ENCODE data around the gene SDCCAG8.

SDCCAG8 gene

DNA sequence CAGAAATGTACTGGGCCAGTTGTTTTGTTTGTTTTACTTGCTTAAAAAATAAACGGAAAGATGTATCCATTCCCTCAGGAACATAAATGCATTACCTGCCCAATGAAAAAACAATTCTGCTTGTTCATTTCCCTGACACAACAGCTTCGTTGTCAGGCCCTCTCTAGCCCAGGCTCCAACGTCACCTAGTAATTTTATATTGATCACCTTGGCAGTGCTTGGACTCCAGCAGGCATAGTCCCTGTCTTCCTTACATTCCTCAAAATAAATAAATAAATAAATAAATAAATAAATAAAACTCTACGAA is 2.0 kb upstream of the SDCCAG8 start:
- intact Hi-C loops (cut with DNase I): loop anchor here (2.0 kb wide), 1 partner anchor 63 kb away; no protein-coding TSS in a partner anchor
- DNase-seq: no peak

DNA sequence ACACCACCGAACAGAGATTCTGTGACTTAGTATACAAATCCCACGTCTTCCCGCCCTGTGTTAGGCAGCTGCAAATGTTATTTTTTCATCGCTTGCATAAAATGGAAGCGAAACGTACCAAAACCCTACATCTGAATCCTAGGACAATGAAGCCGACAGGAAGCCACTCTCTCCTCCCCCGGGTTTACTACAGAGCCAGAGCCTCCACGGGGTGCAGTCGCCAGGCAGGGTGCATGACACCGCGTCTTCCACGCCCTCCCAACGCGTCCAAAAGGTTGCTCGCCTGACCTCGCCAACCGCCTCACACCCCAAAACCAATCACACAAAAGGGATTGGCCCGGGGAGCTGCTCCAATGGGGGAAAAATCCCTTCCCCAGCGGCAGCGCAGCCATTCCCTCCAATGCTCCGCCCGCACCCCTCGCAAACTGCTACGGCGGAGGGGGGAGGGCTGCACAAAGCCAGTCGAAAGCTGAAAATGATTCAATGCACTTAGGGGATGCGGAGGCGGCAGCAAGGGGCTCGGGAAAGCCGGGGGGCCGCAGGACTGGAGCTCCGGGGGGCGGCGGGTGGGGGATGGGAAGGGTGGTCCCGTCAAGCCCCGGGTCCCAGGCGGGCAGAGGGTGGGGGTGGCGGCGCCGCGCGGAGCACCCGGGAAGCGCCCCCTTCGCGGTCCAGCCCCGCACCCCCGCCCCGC is 1.5 kb upstream of the SDCCAG8 start:
- intact Hi-C loops (cut with DNase I): loop anchor here (2.0 kb wide), 1 partner anchor 62 kb away; no protein-coding TSS in a partner anchor

DNA sequence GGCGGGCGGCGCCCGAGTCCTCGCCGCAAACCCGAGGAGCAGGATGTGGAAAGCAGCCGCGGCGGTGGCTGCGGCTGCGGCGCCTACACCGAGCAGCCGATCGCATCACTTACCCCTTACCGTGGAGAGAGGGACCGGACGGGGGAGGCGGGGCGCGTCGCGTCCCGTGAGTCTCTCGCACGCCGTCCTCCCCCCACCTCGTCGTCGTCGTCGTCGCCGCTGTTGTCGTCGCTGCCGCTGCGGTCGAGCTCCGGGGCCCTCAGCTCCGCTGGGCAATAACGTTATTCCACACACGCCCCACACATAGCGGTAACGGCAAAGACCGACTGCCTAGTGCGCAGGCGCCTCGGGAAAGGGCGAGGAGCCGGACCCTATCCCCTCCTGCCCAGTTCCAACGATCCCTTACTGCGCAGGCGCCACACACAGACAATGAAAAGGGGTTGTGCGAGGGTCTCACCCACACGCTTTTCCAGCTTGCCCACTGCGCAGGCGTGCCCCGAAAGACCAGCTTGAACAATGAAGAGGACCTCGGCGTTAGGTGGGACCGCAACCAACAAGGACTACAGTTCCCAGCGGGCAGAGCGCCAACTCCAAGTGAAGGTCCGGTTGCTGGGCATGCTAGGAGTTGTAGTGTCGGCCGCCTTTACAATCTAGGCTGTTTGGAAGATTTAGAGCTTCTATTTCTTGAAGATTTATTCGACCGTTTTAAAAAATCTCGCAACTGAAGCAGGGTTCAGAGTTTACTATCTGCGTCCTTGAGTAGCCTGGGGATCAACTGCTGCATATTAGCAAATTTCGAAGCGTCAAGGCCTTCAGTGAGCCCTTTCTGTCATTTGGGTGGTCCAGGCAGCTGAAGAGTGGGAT is 682 bp upstream of the SDCCAG8 start, which contains the start of gene CEP170:
TSS of gene CEP170 (minus strand) at position 355 of the 864 bp plus-strand sequence. CDS start 30,001 bp downstream, outside the sequence.
- DNase-seq: peak; percentile 91 to 98 (median 94)
- intact Hi-C loops (cut with DNase I): loop anchor here (2.0 kb wide), 1 partner anchor 62 kb away; no protein-coding TSS in a partner anchor

More for the DNA sequence above, 1.5 kb upstream of the SDCCAG8 start:
- DNase-seq: peak; percentile 33 to 92 (median 53)

DNA sequence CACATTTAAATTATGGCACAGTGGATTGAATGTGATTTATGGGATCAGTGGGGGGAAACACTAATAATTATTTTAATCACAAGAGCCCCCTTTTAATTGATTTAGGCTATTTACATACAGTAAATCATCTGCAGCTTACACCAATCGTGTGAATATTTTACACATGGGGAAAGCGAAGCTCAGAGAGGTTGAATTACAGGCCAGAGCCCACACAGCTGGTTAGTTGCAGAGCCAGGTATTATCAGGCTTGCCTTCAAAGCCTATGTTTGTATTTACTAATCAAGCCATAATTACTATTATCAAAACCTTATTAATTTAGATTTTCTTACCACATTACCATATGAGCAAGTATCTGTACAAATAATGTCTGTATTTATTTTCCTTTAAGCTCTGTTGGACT is 749 bp downstream of the SDCCAG8 start:
- intact Hi-C loops (cut with DNase I): no loop called here
- no peak for DNase-seq

DNA sequence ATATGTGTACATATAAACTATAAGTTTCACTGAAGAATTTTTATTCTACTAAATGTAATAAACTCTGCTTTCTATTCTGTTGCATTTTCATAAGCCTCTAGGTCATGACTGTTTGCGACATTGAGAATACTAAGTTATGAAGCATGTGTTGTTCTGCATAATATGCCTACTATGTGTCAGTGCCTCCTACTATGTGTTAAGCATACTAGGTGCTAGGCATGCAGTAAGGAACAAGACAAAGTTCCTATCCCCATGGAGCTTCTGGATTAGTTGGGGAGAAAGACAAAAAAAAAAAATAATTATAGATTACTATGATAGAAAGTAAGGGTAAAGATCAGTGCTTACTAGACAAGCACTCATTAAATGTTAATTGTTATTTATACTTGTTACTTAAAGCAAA is 1.3 kb downstream of the SDCCAG8 start:
- intact Hi-C loops (cut with DNase I): no loop called here
- DNase-seq: no peak

DNA sequence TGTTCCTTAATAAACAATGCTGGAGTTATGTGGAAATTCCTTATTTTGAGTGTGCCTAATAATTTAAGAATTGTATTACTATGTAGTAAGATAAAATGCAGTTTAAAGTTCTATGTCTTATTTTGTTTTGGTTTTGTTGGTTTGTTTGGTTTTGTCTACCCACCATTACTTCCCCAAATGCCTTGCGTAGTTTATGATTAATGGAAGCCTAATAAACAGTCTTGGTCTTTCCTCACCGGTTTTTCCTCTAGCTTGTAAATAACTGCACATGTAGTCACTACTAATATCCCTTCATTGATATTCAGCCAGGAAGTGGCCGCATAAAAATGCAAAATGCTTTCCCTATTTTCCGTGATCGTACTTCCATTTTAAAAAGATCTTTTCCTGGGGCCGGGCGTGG is 2.9 kb downstream of the SDCCAG8 start:
- DNase-seq: no peak
- intact Hi-C loops (cut with DNase I): no loop called here

DNA sequence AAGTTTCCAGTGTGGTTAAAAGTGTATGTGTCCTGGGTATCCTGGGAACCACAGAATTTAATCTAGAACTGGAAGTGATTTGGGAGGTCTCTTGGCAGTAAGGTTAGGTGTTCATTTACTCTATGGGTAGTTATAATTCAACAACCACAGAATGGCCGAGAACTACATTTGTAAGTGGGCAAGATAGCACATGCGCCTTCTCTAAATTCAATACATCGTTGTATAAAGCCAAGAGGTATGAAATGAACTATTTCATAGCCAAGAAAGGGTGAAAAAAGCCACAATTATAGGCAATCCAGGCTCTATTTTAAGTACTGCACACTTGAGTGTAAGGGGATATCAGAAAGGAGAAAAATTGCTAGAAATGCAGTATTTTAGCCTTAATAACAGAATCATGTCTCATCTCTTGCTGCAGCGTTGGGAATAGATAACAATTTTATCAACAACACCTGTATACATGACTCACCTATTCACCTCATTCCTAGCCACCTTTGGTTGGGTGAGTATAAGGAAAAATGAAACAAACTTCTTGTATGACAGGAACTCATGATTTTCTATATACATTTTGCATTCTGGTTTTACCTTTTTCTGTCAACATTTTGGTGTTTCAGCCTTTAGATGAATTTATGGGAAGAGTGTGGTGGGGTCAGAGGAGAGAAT is 4.5 kb downstream of the SDCCAG8 start:
- no peak for DNase-seq
- intact Hi-C loops (cut with DNase I): no loop called here

DNA sequence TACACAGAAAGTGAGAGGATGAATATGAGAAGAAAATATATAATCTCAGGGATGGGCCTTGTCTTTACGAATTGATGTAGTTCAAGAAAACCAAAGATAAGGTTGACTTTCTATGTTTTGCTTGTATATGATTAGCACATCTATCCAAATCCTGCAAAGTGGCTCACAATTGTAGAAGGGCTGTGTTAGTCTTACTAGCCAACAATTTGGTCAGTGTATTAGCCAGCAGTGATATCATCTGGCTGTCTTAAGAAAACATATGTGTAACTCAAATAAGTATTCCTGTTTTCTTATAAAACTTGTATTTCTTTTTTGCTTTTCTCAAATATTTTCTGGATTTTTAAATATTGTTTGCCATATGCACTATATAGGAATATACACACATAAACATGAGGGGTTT is 5.5 kb downstream of the SDCCAG8 start:
- no peak for DNase-seq
- intact Hi-C loops (cut with DNase I): no loop called here

DNA sequence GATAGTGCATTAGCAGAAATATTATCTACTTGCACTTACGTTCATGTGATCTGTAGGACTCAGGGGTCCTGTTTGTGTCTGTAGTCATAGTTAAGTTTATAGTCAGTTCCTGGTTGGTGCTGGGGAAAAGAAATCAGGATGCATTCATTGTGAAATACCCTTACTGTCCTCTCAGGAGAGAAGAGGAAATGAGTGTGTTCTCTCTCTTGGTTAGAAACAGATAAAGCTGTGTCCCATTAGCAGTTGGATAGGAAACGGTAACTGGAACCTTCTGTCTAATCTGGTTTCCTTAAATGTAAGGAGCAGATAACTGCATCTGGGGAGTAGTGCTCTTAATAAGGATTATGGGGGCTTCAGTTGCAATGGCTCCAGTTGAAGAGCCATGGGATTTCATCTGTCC is 8.9 kb downstream of the SDCCAG8 start:
- intact Hi-C loops (cut with DNase I): no loop called here
- DNase-seq: no peak

DNA sequence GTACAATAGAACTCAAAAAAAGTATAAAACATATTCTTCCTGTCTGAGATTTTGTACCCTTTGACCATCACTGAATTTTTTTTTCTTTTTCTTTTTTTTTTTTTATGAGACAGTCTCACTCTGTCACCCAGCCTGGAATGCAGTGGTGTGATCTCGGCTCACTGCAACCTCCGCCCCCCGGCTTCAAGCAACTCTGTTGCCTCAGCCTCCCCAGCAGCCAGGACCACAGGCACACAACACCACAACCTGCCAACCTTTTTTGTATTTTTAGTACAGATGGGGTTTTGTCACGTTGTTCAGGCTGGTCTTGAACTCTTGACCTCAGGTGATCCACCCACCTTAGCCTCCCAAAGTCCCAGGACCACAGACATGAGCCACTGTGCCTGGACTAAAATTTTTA is 10.4 kb downstream of the SDCCAG8 start:
- DNase-seq: no peak
- intact Hi-C loops (cut with DNase I): no loop called here

DNA sequence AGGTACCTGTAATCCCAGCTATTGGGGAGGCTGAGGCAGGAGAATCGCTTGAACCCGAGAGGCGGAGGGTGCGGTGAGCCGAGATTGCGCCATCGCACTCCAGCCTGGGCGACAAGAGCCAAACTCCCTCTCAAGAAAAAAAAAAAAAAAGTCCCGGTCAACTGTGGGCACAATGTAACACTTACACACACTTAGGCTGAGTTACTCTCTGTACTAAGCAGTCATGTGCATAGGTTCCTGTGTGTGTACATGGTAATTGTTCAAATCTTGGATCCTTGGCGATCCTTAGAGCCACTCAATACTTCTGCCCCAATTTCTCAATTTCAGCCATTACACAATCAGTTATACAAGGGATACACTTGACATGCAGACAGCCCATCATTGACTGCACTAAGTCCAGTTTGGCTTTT is 11.6 kb downstream of the SDCCAG8 start:
- DNase-seq: no peak
- intact Hi-C loops (cut with DNase I): no loop called here

DNA sequence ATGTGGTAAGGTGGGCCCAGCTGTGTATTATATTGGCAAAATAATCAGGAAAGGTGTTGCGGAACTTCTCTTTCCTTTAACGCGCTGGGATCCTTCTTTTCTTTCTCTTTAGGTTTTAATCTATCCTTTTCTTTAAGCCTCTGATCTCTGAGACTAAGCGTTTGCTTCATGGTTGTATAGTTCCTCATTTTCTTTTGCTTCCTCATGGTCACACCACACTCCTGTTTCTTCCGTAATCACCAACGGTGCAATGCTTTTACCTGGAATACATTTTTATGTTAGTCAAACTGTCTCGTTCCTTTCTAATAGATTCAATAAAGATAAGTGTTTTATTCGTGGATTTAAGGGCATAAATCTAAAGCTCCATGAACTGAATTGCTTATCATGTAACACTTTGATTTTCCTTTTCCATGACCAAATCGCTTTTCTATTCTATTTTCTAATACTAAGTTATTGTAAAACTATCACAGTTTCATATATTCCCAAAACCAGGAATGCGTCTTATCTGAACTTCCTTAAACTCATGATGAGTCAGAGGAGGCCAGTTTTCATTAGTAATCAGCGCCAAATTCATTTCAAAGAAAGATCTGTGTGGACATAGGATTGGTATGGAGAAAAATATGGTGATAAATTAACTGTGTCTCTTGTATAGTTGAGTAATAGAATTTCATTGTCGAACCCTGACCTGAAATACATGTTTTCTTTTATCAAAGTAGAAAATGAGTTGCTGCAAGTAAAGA is 12.2 kb downstream of the SDCCAG8 start:
- no peak for DNase-seq

DNA sequence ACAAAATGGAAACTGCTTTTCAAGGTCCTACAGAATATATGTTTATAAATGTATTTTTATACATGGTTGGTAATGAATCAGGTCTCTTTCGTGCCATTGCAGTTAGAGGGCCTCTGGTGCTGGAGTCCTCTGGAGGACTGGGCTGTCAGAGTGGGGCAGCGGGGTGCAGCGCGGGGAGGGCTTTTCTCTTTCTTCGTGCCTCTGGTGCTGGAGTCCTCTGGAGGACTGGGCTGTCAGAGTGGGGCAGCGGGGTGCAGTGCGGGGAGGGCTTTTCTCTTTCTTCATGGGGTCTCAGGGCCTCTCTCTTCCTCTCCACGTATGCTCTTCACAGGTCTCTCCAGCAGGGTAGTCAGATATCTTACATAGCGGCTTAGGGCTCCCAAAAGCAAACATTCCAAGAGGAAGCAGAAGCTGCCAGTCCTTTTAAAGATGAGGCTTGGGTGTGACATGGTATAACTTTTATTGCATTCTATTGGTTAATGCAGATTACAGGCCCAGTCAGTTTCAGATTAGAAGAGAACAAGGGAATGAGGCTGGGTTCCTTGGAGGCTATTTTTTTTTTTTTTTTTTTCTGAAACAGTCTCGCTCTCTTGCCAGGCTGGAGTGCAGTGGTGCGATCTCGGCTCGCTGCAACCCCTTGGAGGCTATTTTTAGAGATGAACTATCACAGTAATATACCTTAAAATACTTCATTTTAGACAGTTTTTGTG is 13.1 kb downstream of the SDCCAG8 start:
- intact Hi-C loops (cut with DNase I): no loop called here
- DNase-seq: peak in 1 of 10 donors; percentile 82

More for the DNA sequence above, 12.2 kb downstream of the SDCCAG8 start:
- intact Hi-C loops (cut with DNase I): no loop called here

DNA sequence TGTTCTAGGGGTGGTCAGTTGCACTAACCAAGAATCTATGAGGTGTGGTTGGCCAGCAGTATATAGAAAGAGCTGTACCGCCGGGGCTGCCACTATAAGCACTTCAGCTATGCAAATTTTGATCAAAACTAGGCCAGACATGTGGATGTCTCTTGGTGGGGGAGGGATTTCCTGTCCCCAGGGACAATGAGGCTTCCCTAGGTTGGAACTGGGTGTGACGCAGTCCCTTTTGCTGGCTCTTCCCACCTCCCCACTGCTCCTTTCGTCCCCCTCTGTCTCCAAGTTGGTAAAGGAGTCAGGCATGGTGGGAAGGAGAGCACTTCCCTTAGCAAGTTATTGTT is 13.6 kb downstream of the SDCCAG8 start:
- DNase-seq: no peak
- intact Hi-C loops (cut with DNase I): no loop called here

DNA sequence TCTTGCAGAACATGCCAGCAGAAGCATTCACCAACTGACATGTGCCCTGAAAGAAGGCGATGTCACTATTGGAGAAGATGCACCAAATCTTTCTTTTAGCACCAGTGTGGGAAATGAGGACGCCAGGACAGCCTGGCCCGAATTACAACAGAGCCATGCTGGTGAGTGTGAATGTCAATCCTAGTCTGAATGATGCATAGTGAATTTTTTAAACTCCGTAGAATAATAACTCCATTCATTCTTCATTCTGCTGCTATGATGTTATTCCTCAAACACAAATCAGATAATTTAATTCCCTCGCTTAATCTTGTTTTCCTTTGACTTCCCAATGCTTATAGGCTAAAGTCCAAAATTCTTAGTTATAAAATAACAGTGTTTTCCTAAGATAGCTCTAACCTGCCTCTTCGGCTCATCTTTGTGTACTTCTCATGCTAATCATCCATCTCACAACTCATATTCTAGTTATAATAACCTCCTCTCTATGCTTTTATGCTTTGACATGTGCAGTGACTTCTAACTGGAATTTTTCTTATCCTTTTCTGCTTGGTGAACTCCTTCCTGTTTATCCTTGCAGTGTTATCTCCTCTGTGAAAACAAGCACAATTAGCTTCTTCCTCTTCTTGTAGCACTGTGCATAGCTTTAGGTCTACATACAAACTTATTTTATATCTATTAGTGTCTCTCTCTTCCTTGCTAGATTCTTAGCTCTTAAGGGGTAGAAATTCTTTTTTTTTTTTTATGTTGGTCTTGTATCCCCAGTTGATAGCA is 14.4 kb downstream of the SDCCAG8 start:
- intact Hi-C loops (cut with DNase I): no loop called here
- no peak for DNase-seq

DNA sequence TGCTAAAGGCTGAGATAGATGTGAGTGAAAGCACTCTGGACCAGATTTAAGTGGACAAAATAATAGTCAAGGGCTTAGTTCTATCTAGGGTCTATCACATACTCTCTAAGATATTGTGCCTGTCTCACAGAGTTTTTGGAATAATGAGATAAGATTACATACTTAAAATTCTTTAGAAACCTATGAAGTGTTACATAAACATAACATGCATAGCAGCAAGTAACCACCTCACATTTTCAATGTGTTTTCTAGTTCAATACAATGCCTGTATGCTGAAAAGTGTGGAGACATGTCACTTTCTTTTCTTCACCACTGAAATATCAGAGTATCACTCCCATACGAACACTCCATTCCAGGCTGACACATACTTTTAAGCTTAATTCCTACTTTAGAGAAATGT is 16.2 kb downstream of the SDCCAG8 start:
- intact Hi-C loops (cut with DNase I): no loop called here
- DNase-seq: no peak

DNA sequence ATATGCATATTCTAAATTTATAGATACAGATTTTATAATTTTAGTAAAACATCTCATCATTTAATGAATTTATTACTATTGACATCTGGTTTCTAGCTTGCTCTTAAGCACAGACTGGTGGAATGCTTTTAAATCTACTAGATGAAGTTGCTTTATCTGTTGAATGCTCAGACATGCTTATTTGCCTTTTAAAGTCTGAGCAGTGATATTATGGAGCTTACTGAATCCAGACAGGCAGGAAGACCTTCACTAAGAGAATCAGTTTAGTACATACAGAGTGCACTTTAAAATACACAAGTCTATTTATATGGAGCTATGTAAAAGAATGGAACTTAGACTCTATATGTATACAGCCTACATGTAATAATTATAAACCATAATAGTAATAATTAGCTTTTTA is 16.6 kb downstream of the SDCCAG8 start:
- intact Hi-C loops (cut with DNase I): no loop called here
- DNase-seq: no peak

DNA sequence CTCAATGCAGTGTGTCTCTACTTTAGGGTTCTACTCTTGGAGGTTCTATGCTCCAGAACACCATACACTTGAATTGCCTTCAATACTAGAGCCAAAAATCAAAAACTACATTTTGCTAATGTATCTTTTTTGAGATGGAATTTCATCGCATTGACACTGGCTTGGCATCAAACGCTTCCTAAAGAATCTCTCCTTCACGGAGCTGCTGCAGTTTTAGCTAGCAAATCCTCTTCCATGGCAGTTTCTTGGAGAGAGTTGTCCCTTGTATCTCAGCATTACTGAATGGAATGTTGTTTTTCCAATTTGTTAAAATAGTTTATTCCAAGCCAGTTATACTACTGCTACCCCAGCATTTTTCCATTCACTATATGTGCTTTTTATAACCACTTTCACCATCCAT is 17.7 kb downstream of the SDCCAG8 start:
- no peak for DNase-seq
- intact Hi-C loops (cut with DNase I): no loop called here

DNA sequence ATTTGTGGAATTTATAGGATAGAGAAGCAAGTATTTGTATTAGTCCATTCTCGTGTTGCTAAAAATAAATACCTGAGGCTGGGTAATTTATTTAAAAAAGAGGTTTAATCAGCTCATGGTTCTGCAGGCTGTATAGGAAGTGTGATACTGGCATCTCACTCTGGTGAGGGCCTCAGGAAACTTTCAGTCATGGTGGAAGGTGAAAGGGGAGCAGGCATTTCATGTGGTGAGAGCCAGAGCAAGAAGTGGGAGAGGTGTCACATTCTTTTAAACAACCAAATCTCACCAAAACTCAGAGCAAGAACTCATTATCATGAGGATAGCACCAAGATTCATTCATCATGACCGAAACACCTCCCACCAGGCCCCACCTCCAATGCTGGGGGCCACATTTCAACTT is 18.1 kb downstream of the SDCCAG8 start:
- intact Hi-C loops (cut with DNase I): no loop called here
- DNase-seq: no peak
